Hepatocyte (in vitro differentiated cells): ENCODE results near the gene KAT14. TPM values are rescaled to one million over a fixed set of nuclear protein-coding genes. Genes with fewer than 3 reads are reported as not detected.
"Not testable (repeated sequence)": the region's sequence is repeated elsewhere in the genome, so short reads cannot be mapped to it uniquely, and the experiment has no call there.

Experiments used
- DNase-seq: peaks from one replicate; pipeline ENCODE4 v3.0.0-alpha.2; 2016; ENCODE audit warnings: low spot score
- H2AFZ ChIP-seq: fragments of 200-600 bp; sonication (generic); 2 replicates; pipeline ENCODE4 v1.6.0; 2016; ENCODE audit warnings: antibody characterized with exemption, mild to moderate bottlenecking
- H3K27ac ChIP-seq: fragments of 200-600 bp; sonication (generic); 2 replicates; pipeline ENCODE4 v1.5.1; 2016; ENCODE audit warnings: mild to moderate bottlenecking
- H3K27me3 ChIP-seq: fragments of 200-600 bp; sonication (generic); 2 replicates; pipeline ENCODE4 v1.6.1; 2016
- H3K36me3 ChIP-seq: fragments of 200-600 bp; sonication (generic); replicated peaks from 2 replicates; pipeline ENCODE4 v1.5.1; 2016; ENCODE audit warnings: low read depth; ENCODE audit not compliant: insufficient read depth
- H3K4me1 ChIP-seq: fragments of 200-600 bp; sonication (generic); 2 replicates; pipeline ENCODE4 v1.5.1; 2016; ENCODE audit warnings: mild to moderate bottlenecking, moderate library complexity; ENCODE audit not compliant: insufficient read depth
- H3K4me2 ChIP-seq: fragments of 200-600 bp; sonication (generic); 2 replicates; pipeline ENCODE4 v1.6.0; 2016
- H3K4me3 ChIP-seq: fragments of 200-600 bp; sonication (generic); 2 replicates; pipeline ENCODE4 v1.5.1; 2016; ENCODE audit warnings: mild to moderate bottlenecking
- H3K79me2 ChIP-seq: fragments of 200-600 bp; sonication (generic); 2 replicates; pipeline ENCODE4 v1.6.0; 2017; ENCODE audit warnings: mild to moderate bottlenecking
- H3K9me2 ChIP-seq: fragments of 200-600 bp; sonication (generic); replicated peaks from 2 replicates; pipeline ENCODE4 v1.6.0; 2017; ENCODE audit warnings: mild to moderate bottlenecking; ENCODE audit not compliant: insufficient read depth
- H3K9me3 ChIP-seq: fragments of 200-600 bp; sonication (generic); 2 replicates; pipeline ENCODE4 v1.5.1; 2016; ENCODE audit warnings: low read depth, mild to moderate bottlenecking
- H4K20me1 ChIP-seq: fragments of 200-600 bp; sonication (generic); 2 replicates; pipeline ENCODE4 v1.6.0; 2016; ENCODE audit warnings: mild to moderate bottlenecking; ENCODE audit not compliant: insufficient read depth, poor library complexity, severe bottlenecking
- EZH2 ChIP-seq: fragments of 200-600 bp; sonication (generic); IDR thresholded peaks from 2 replicates; pipeline ENCODE4 v1.6.1; 2016; ENCODE audit warnings: antibody characterized with exemption, mild to moderate bottlenecking, borderline replicate concordance
- EZH2phosphoT487 ChIP-seq: fragments of 200-600 bp; sonication (generic); IDR thresholded peaks from one replicate; pipeline ENCODE4 v1.6.1; 2018; ENCODE audit warnings: antibody characterized with exemption, mild to moderate bottlenecking, low read depth, moderate library complexity; ENCODE audit not compliant: unreplicated experiment, severe bottlenecking
- WGBS: methylation state at CpG from one replicate; pipeline ENCODE4 v1.1.6; 2016; ENCODE audit warnings: low lambda C conversion rate; ENCODE audit errors: missing lambda C conversion rate; 5-methylcytosine and 5-hydroxymethylcytosine counted together
- polyA plus RNA-seq: library from polyadenylated mRNA; unstranded; fragments of >200 nt; fragmentation: Nextera tagmentation; extraction: Ambion mirVana; gene quantifications from 2 replicates; pipeline ENCODE4 v1.2.1, GENCODE V29; 2016
- total RNA-seq: library from RNA; depleted of rRNA; stranded (reverse); fragments of >200 nt; gene quantifications from 2 replicates; pipeline ENCODE4 v1.2.3, GENCODE V29; 2014
- TF ChIP-seq, protein P1 (sequence below): fragments of 200-600 bp; sonication (generic); IDR thresholded peaks from 2 replicates; pipeline ENCODE4 v1.5.1; 2016; ENCODE audit warnings: antibody characterized with exemption, mild to moderate bottlenecking; ENCODE audit not compliant: poor library complexity

KAT14 gene
- total and polyA plus RNA-seq, 2 experiments from 2014 or later, result 12.3 to 20.6 TPM

DNA sequence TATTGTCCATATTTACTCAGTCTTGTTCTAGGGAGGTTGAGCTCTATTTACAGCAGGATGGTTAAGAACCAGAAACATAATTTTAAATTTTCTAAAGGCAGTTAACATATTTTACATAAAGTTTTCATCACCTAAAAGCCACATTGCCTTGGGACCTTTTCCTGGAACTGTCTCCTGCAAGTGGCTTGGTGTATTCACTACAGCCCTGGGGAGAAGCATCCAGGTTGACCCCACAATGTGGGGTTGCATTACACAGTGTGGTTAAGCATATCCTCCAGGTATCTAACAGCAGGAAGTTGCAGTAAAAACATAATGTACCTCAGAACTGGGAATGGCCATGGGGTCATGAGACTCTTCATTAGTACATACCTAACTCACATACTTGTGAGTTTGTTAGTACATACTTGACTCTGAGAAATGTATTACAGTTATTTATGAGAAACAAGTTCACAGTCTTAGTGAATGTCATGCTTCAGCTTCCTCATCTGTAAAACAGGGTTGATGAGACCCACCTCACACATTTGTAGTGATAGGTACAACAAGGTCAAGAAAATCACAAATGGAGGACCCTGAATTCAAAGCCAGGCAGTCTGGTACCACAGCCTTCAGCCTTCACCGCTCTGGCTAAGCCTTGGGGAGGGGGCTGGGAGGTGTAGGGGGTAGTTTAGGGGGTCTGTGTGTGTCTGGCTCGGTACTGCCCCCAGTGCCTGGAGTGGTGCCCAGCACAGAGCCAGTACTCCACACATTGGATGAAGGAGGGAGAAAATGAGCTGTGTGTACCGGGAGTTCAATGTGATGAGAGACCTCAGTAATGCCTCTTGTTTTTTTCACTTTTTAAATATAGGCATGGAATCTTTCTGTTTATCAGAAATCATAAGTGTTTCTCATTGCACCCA, 52.9 kb downstream of the KAT14 start:
- 79% methylated on average over 2 of the region's 3 CpGs for WGBS
- no peaks in the 10 kb centered on the region for H3K36me3 ChIP-seq
- DNase-seq, result no peak

DNA sequence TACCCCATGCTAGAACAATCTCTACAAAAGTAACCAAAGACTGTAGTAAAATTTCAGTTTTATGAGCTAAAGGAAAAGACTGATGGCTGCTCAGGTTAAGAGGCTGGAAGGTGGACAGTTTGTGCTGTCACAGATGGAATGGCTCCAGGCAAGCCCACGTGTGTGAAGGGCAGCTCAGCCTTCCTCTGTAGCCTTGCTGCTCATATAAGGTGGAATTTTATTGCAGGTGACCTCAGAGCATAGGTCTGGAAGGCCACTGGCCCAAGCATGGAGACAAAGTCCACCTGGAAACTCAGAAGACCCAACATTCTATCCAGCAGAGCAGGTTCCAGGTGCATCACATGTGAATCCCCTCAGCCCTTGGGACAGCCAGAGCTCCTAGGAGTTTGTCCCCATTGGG, 53.6 kb downstream of the KAT14 start:
- peak; percentile 38 for DNase-seq
- TF ChIP-seq, protein P1, sequence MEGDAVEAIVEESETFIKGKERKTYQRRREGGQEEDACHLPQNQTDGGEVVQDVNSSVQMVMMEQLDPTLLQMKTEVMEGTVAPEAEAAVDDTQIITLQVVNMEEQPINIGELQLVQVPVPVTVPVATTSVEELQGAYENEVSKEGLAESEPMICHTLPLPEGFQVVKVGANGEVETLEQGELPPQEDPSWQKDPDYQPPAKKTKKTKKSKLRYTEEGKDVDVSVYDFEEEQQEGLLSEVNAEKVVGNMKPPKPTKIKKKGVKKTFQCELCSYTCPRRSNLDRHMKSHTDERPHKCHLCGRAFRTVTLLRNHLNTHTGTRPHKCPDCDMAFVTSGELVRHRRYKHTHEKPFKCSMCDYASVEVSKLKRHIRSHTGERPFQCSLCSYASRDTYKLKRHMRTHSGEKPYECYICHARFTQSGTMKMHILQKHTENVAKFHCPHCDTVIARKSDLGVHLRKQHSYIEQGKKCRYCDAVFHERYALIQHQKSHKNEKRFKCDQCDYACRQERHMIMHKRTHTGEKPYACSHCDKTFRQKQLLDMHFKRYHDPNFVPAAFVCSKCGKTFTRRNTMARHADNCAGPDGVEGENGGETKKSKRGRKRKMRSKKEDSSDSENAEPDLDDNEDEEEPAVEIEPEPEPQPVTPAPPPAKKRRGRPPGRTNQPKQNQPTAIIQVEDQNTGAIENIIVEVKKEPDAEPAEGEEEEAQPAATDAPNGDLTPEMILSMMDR, result no peak
- no peak for TF ChIP-seq EZH2
- no peak for TF ChIP-seq EZH2phosphoT487
- H2AFZ ChIP-seq, result no peak overlapping the region
- H3K4me2 ChIP-seq, result no peak overlapping the region
- H3K4me3 ChIP-seq, result no peak overlapping the region
- no peaks in the 10 kb centered on the region for H3K9me2 ChIP-seq
- 55% methylated on average over 1 of the region's 1 CpG for WGBS
- H3K4me1 ChIP-seq, result peaks cover 6% of the 10 kb centered on the region
- peak overlapping the region; percentile 66 for H3K27ac ChIP-seq
- H4K20me1 ChIP-seq, result no peaks in the 10 kb centered on the region
- H3K79me2 ChIP-seq, result no peaks in the 10 kb centered on the region
- no peaks in the 10 kb centered on the region for H3K27me3 ChIP-seq
- H3K9me3 ChIP-seq, result no peaks in the 10 kb centered on the region
- no peaks in the 10 kb centered on the region for H3K36me3 ChIP-seq

More for the DNA sequence above, 52.9 kb downstream of the KAT14 start:
- H3K9me2 ChIP-seq, result no peaks in the 10 kb centered on the region
- H2AFZ ChIP-seq, result no peak overlapping the region
- no peaks in the 10 kb centered on the region for H3K27me3 ChIP-seq
- no peaks in the 10 kb centered on the region for H4K20me1 ChIP-seq
- TF ChIP-seq, protein P1, result no peak
- no peak for TF ChIP-seq EZH2phosphoT487
- TF ChIP-seq EZH2, result no peak
- peak overlapping the region; percentile 66 for H3K27ac ChIP-seq
- H3K9me3 ChIP-seq, result no peaks in the 10 kb centered on the region
- H3K4me3 ChIP-seq, result no peak overlapping the region
- no peaks in the 10 kb centered on the region for H3K79me2 ChIP-seq
- peaks cover 6% of the 10 kb centered on the region for H3K4me1 ChIP-seq
- no peak overlapping the region for H3K4me2 ChIP-seq

DNA sequence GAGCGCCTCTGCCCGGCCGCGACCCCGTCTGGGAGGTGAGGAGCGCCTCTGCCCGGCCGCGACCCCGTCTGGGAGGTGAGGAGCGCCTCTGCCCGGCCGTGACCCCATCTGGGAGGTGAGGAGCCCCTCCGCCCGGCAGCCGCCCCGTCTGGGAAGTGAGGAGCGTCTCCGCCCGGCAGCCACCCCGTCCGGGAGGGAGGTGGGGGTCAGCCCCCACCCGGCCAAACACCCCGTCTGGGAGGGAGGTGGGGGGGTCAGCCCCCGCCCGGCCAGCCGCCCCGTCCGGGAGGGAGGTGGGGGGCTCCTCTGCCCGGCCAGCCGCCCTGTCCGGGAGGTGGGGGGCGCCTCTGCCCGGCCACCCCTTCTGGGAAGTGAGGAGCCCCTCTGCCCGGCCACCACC, 56.8 kb downstream of the KAT14 start:
- H3K4me2 ChIP-seq, H3K36me3 ChIP-seq, H3K27me3 ChIP-seq, H3K79me2 ChIP-seq, H4K20me1 ChIP-seq, H3K4me1 ChIP-seq, DNase-seq, H3K4me3 ChIP-seq, H3K27ac ChIP-seq, H3K9me2 ChIP-seq, H2AFZ ChIP-seq, H3K9me3 ChIP-seq: not testable (repeated sequence)
- no CpG with 5 or more reads among the region's 35 CpGs for WGBS

DNA sequence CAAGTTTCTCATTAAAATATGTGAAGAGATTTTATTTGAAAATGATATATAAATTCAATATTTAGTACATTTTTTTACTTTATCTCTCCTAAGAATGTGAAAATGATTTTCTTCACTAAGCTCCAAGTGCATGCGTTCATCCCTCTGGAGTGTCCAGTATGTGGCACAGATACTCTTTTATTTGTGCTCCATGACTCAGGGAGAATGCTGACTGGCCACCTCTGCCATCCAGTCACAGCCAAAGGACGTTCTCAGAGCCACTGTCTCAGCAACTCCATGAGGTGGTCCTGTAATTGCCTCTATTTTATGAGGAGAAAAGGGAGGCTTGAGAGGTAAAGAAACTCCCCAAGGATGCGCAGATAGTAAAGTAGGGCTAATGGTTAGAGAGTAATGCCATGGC, 58.3 kb downstream of the KAT14 start:
- H3K79me2 ChIP-seq, result no peaks in the 10 kb centered on the region
- no peaks in the 10 kb centered on the region for H3K9me2 ChIP-seq
- TF ChIP-seq, protein P1, result no peak
- TF ChIP-seq EZH2, result no peak
- no peak for TF ChIP-seq EZH2phosphoT487
- no peak overlapping the region for H2AFZ ChIP-seq
- no peaks in the 10 kb centered on the region for H3K27me3 ChIP-seq
- no peaks in the 10 kb centered on the region for H4K20me1 ChIP-seq
- no peak overlapping the region for H3K27ac ChIP-seq
- H3K9me3 ChIP-seq, result no peaks in the 10 kb centered on the region
- H3K4me2 ChIP-seq, result no peak overlapping the region
- H3K36me3 ChIP-seq, result no peaks in the 10 kb centered on the region
- no peak for DNase-seq
- no peak overlapping the region for H3K4me3 ChIP-seq
- H3K4me1 ChIP-seq, result peaks cover 3% of the 10 kb centered on the region
- WGBS, result 92% methylated on average over 3 of the region's 3 CpGs
